Heart right ventricle (tissue), 16 donors: ENCODE data around the gene TRPM3. TPM values are rescaled to one million over a fixed set of nuclear protein-coding genes. Genes with fewer than 3 reads are reported as not detected.

Experiments
- ATAC-seq, 8 donors: fragments of 200-7000 bp; cut with Tn5 transposase; one replicate each; pipeline ENCODE4 v1.9.1; 2020; ENCODE audit warnings: mild to moderate bottlenecking in 8 of 8, moderate library complexity in 8 of 8, moderate number of reproducible peaks in 1 of 8
- DNase-seq, 2 donors: peaks; one replicate each; pipeline ENCODE4 v3.0.0-alpha.2; 2020
- H3K27ac ChIP-seq, 10 donors: fragments of 200-600 bp; sonication (generic) in 2 of 10; one replicate each; pipeline versions ENCODE4 v1.5.0 to v1.8.0; 2020 to 2022; ENCODE audit warnings: mild to moderate bottlenecking in 3 of 10
- H3K27me3 ChIP-seq, 7 donors: fragments of 200-600 bp; one replicate each; pipeline ENCODE4 v1.8.0; 2021 to 2022; ENCODE audit warnings: mild to moderate bottlenecking in 2 of 7
- H3K36me3 ChIP-seq, 9 donors: fragments of 200-600 bp; sonication (generic) in 1 of 9; one replicate each; pipeline versions ENCODE4 v1.5.0 to v1.8.0; 2020 to 2022; ENCODE audit warnings: mild to moderate bottlenecking in 2 of 9
- H3K4me1 ChIP-seq, 9 donors: fragments of 200-600 bp; sonication (generic) in 1 of 9; one replicate each; pipeline versions ENCODE4 v1.5.0 to v1.8.0; 2020 to 2022; ENCODE audit warnings: mild to moderate bottlenecking in 4 of 9
- H3K4me3 ChIP-seq, 10 donors: fragments of 200-600 bp; sonication (generic) in 2 of 10; one replicate each; pipeline versions ENCODE4 v1.5.0 to v1.8.0; 2020 to 2022; ENCODE audit warnings: mild to moderate bottlenecking in 7 of 10, moderate library complexity in 2 of 10
- H3K9me3 ChIP-seq, 11 donors: fragments of 200-600 bp in 10 of 11; sonication (generic) in 2 of 11; one replicate each; pipeline versions ENCODE4 v1.5.0 to v1.8.0; 2013 to 2022; ENCODE audit warnings: mild to moderate bottlenecking in 2 of 11, control low read depth in 1 of 11, moderate library complexity in 1 of 11
- WGBS, 2 donors: extraction: QIAGEN DNeasy Blood & Tissue Kit; methylation state at CpG; one replicate each; pipeline ENCODE4 v1.1.7; 2013; ENCODE audit warnings: inconsistent platforms in 1 of 2; 5-methylcytosine and 5-hydroxymethylcytosine counted together
- intact Hi-C, 10 donors: fragments of 100-400 bp; cut with DNase I; formaldehyde crosslinking; loops; one replicate each; pipeline versions ENCODE4 v1.11.1 to v1.14.2; 2022
- polyA plus RNA-seq, 2 donors: library from polyadenylated mRNA; stranded (reverse); fragments of 200-250 nt; gene quantifications; one replicate each; pipeline ENCODE4 v1.2.3, GENCODE V29; 2013
- total RNA-seq, 10 donors: library from RNA; stranded (reverse); fragmentation: NEBNext Ultra II Directional in 3 of 10; extraction: Animal tissue kit (Norgen Biotek cat#: 25700) in 3 of 10; gene quantifications; one replicate each; pipeline versions ENCODE4 v1.2.1 to v1.2.4, GENCODE V29; 2021 to 2023
- TF ChIP-seq, protein P1 (sequence below), 9 donors: fragments of 200-600 bp; sonication (generic) in 2 of 9; IDR thresholded peaks; one replicate each; pipeline versions ENCODE4 v1.5.0 to v1.8.0; 2021 to 2022; ENCODE audit warnings: antibody characterized with exemption in 9 of 9, mild to moderate bottlenecking in 5 of 9, moderate library complexity in 1 of 9
- donor health status: Arrhythmogenic right ventricular cardiomyopathy.
- donor health status: ischemic (EF 13 %, LVEDD 7.1; RV severe dilation, severe dysfunction).
- donor health status: healthy with polysubstance abuse.
- donor health status: DM: no; HTN: yes; CAD: no.
- donor health status: DM: no; HTN: no; CAD: no.
- donor health status: ischemic (EF 25% LVEDD 6.9; RV normal size, moderate dysfunction).
- donor health status: ischemic (EF 25% LVEDD 5.7; RV mildly dilated, moderate dysfunction).
- donor health status: healthy.
- donor health status: DM: yes; HTN: yes; CAD: no.
- donor health status: Ischemic cardiomyopathy.
- donor health status: ischemic (EF 35%, LVEDD 5.7; RV mildly dilated, moderate dysfunction).
- donor health status: nonischemic (EF 11% LVEDD 7.7; RV severe dilation, severe dysfunction).
- donor health status: DM: yes; HTN: yes; CAD: no.
- donor health status: PGD.
- donor health status: ischemic (EF 29% LVEDD 5.4; RV normal size, mild dysfunction).
- donor health status: nonischemic (EF 23%, LVEDD 6.1; RV moderate dilation, normal function).

The TRPM3 gene
- total and polyA plus RNA-seq, 12 donors, result 0.05 to 1.3 (median 0.16) TPM; not detected in 1

DNA sequence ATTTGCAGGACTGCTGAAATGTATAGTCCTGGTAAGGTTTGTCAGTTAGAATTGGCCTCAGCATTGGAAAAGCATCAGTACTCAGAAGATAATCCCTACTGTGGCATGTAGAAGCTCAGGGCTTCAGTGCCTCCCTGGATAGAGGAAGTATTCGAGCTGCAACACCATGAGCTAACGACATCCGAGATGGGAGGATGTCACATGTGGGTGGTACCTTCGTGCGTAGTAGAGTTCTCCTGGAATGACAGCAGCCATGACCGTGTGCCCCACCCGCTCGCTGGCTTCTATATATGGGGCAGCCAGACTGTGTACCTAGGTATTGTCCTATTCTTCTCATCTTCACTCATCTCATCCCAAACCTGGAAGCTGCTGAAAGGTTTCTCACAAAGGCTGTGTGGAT is 361.2 kb downstream of the TRPM3 start:
- TF ChIP-seq, protein P1, sequence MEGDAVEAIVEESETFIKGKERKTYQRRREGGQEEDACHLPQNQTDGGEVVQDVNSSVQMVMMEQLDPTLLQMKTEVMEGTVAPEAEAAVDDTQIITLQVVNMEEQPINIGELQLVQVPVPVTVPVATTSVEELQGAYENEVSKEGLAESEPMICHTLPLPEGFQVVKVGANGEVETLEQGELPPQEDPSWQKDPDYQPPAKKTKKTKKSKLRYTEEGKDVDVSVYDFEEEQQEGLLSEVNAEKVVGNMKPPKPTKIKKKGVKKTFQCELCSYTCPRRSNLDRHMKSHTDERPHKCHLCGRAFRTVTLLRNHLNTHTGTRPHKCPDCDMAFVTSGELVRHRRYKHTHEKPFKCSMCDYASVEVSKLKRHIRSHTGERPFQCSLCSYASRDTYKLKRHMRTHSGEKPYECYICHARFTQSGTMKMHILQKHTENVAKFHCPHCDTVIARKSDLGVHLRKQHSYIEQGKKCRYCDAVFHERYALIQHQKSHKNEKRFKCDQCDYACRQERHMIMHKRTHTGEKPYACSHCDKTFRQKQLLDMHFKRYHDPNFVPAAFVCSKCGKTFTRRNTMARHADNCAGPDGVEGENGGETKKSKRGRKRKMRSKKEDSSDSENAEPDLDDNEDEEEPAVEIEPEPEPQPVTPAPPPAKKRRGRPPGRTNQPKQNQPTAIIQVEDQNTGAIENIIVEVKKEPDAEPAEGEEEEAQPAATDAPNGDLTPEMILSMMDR (IDR thresholded peaks at IDR 0.05), result no peak
- Histone ChIP-seq H3K27me3 (no peaks in the 10 kb centered on the region), H3K9me3 (peaks cover 0 to 23% (median 0%) of the 10 kb centered on the region in 11 donors), H3K4me3 (no peak overlapping the region), H3K4me1 (no peaks in the 10 kb centered on the region), H3K27ac (no peak overlapping the region), H3K36me3 (no peaks in the 10 kb centered on the region)
- 84% methylated on average over 8 of the region's 8 CpGs for WGBS, 2 donors
- intact Hi-C loops, result no loop called here
- DNase-seq (no peak), ATAC-seq (no peak)

DNA sequence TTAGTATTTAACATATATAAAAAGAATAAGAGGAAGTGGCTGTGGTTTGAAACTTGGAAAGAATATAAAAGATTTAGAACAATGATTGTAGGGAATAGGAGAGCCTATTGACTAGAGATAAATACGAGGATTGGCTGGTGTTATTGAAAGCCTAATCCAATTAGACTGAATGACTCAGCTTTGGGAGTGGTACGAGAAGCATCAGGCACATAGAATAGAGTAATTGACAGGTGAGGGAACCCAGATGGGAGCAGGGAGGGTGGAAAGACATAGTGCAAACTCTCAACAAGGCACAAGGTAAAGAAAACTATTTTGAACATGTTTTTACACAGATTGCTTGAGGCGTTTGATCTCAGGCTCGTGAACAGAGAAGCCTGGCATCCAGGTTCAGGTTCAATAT is 368.1 kb downstream of the TRPM3 start:
- Histone ChIP-seq H3K36me3 (no peaks in the 10 kb centered on the region), H3K4me3 (no peak overlapping the region), H3K27ac (no peak overlapping the region), H3K4me1 (no peaks in the 10 kb centered on the region), H3K27me3 (no peaks in the 10 kb centered on the region), H3K9me3 (peaks cover 0 to 16% (median 0%) of the 10 kb centered on the region in 11 donors)
- no peak for ATAC-seq
- 54 to 70% methylated on average over 4 of the region's 4 CpGs for WGBS, 2 donors
- TF ChIP-seq, protein P1 (IDR thresholded peaks at IDR 0.05), result no peak
- intact Hi-C loops, result no loop called here
- no peak for DNase-seq

DNA sequence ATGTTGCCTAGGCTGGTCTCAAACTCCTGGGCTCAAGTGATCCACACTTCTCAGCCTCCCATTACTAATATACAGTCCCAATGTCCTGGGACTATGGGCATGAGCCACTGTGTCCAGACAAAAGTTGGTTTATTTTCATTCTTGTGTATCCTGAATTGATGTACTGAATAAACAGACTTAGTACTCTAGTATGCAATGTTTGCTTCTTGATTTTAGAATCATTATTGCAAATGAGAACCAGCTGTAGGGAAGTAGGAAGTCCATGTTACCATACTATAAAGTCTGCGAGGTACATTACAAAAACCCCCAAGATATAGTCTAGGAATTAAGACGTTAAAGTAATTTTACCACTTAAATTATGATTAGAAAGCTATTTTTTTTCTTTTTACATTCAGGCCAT is 372.4 kb downstream of the TRPM3 start:
- no peaks in the 10 kb centered on the region for H3K9me3 ChIP-seq
- WGBS, 2 donors, result 85 to 88% methylated on average over 2 of the region's 2 CpGs
- TF ChIP-seq, protein P1 (IDR thresholded peaks at IDR 0.05), result no peak
- ATAC-seq (no peak), DNase-seq (no peak)
- no peaks in the 10 kb centered on the region for H3K36me3 ChIP-seq
- no peak overlapping the region for H3K27ac ChIP-seq
- no peak overlapping the region for H3K4me3 ChIP-seq
- intact Hi-C loops, result no loop called here
- H3K27me3 ChIP-seq, result no peaks in the 10 kb centered on the region
- no peaks in the 10 kb centered on the region for H3K4me1 ChIP-seq

DNA sequence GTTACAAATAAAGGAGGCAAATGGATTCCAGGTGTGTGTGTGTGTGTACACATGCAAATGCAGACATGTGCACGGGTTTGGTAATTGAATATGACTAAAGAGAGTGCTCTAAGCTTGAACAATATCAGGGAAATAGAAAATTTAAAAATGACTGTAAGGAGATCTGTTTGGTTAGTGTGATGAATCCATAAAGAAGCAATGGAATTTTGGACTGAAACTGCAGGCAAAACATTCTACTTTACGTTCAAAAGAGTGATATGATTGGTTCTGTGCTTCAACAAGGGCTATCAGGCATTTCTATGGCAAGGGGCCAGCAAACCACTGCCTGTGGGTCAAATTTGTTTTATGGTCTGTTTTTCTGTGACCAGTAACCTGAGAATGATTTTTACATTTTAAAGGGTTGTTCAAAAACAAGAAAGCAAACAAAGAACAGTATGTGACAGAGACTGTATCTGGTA is 374.1 kb downstream of the TRPM3 start:
- Histone ChIP-seq H3K27ac (no peak overlapping the region), H3K36me3 (no peaks in the 10 kb centered on the region), H3K27me3 (no peaks in the 10 kb centered on the region), H3K9me3 (no peaks in the 10 kb centered on the region), H3K4me3 (no peak overlapping the region), H3K4me1 (no peaks in the 10 kb centered on the region)
- TF ChIP-seq, protein P1 (IDR thresholded peaks at IDR 0.05), result no peak
- DNase-seq (no peak), ATAC-seq (no peak)
- 48 to 54% methylated on average over 2 of the region's 2 CpGs for WGBS, 2 donors
- intact Hi-C loops, result no loop called here
